ENCODE measurements around the gene THEMIS. TPM values are rescaled to one million over a fixed set of nuclear protein-coding genes. Genes with fewer than 3 reads are reported as not detected.
"Not testable (repeated sequence)": the region's sequence is repeated elsewhere in the genome, so short reads cannot be mapped to it uniquely, and the experiment has no call there.

Gene THEMIS
- total RNA-seq, 3 donors from 2014 or later, result 0.96 to 2.6 (median 1.3) TPM

- Histone ChIP-seq H3K9me3 (peaks cover 8 to 12% of the 10 kb centered on the region in 2 donors), H3K36me3 (no peaks in the 10 kb centered on the region), H3K27me3 (no peaks in the 10 kb centered on the region), H3K27ac (no peak overlapping the region), H3K4me1 (no peaks in the 10 kb centered on the region), H3K4me3 (no peak overlapping the region)
- DNase-seq (ENCODE audit: low spot score in 2 of 2), result no peak
- TF ChIP-seq CTCF (IDR thresholded peaks at IDR 0.05), result no peak
- no peak for TF ChIP-seq POLR2AphosphoS5 (IDR thresholded peaks at IDR 0.05)
- no peak for TF ChIP-seq POLR2A (IDR thresholded peaks at IDR 0.05)
- intact Hi-C loops (cut with DNase I; ENCODE audit: low total_unique reads), result no loop called here
These were observed 33.3 kb upstream of the THEMIS start for GRCh38 chr6:127933852-127934840.

- H3K36me3 ChIP-seq, result no peaks in the 10 kb centered on the region
- H3K27ac ChIP-seq, result no peak overlapping the region
- no peak overlapping the region for H3K4me3 ChIP-seq
- intact Hi-C loops (cut with DNase I; ENCODE audit: low total_unique reads), result no loop called here
- H3K27me3 ChIP-seq, result no peaks in the 10 kb centered on the region
- TF ChIP-seq POLR2A (IDR thresholded peaks at IDR 0.05) (no peak), POLR2AphosphoS5 (IDR thresholded peaks at IDR 0.05) (no peak), CTCF (IDR thresholded peaks at IDR 0.05) (no peak)
- H3K9me3 ChIP-seq, result peaks cover 8 to 12% of the 10 kb centered on the region in 2 donors
- no peak for DNase-seq (ENCODE audit: low spot score in 2 of 2)
- H3K4me1 ChIP-seq, result no peaks in the 10 kb centered on the region
These were observed 32.3 kb upstream of the THEMIS start for GRCh38 chr6:127933137-127933536.

- Histone ChIP-seq H3K27me3 (no peaks in the 10 kb centered on the region), H3K36me3 (no peaks in the 10 kb centered on the region), H3K27ac (no peak overlapping the region), H3K9me3 (peaks cover 8 to 12% of the 10 kb centered on the region in 2 donors), H3K4me1 (no peaks in the 10 kb centered on the region), H3K4me3 (no peak overlapping the region)
- no peak for TF ChIP-seq CTCF (IDR thresholded peaks at IDR 0.05)
- intact Hi-C loops (cut with DNase I; ENCODE audit: low total_unique reads), result no loop called here
- DNase-seq (ENCODE audit: low spot score in 2 of 2), result no peak
These were observed 31.9 kb upstream of the THEMIS start for GRCh38 chr6:127932708-127933107.

GRCh38 chr6:127926441-127926840, 25.6 kb upstream of the THEMIS start:
- H3K4me3 ChIP-seq; H3K27ac ChIP-seq; intact Hi-C loops (cut with DNase I; ENCODE audit: low total_unique reads); H3K36me3 ChIP-seq; H3K27me3 ChIP-seq; DNase-seq (ENCODE audit: low spot score in 2 of 2); H3K9me3 ChIP-seq; H3K4me1 ChIP-seq: not testable (repeated sequence)

GRCh38 chr6:127924440-127924839, 23.6 kb upstream of the THEMIS start:
- intact Hi-C loops (cut with DNase I; ENCODE audit: low total_unique reads), result no loop called here
- H3K9me3 ChIP-seq, result peaks cover 7 to 9% of the 10 kb centered on the region in 2 donors

More at GRCh38 chr6:127924440-127924839, 23.6 kb upstream of the THEMIS start:
- Histone ChIP-seq H3K27ac (no peak overlapping the region), H3K36me3 (no peaks in the 10 kb centered on the region), H3K4me1 (no peaks in the 10 kb centered on the region), H3K27me3 (no peaks in the 10 kb centered on the region), H3K4me3 (no peak overlapping the region)
- TF ChIP-seq POLR2A (IDR thresholded peaks at IDR 0.05), result no peak
- TF ChIP-seq CTCF (IDR thresholded peaks at IDR 0.05), result no peak
- no peak for TF ChIP-seq POLR2AphosphoS5 (IDR thresholded peaks at IDR 0.05)
- DNase-seq (ENCODE audit: low spot score in 2 of 2), result no peak
